Effector memory CD4-positive, alpha-beta T cell (primary cell): Measurements from ENCODE around the gene WDR11.

Experiments used
- DNase-seq, 3 donors: peaks; one replicate each; pipeline ENCODE4 v3.0.0-alpha.2; 2020
- H3K27ac ChIP-seq: 2 replicates; pipeline ENCODE4 v1.7.0; 2013; ENCODE audit warnings: mild to moderate bottlenecking, low read length, moderate library complexity; ENCODE audit not compliant: insufficient read depth, poor library complexity, severe bottlenecking
- H3K27me3 ChIP-seq: replicated peaks from 2 replicates; pipeline ENCODE4 v1.7.0; 2013; ENCODE audit warnings: mild to moderate bottlenecking, low read length; ENCODE audit not compliant: insufficient read depth, control insufficient read depth, poor library complexity, severe bottlenecking
- H3K36me3 ChIP-seq: 2 replicates; pipeline ENCODE4 v1.7.0; 2013; ENCODE audit warnings: mild to moderate bottlenecking, low read length, moderate library complexity; ENCODE audit not compliant: control insufficient read depth, insufficient read depth
- H3K4me1 ChIP-seq: 2 replicates; pipeline ENCODE4 v1.7.0; 2013; ENCODE audit warnings: low read length, mild to moderate bottlenecking; ENCODE audit not compliant: control insufficient read depth, insufficient read depth, poor library complexity, severe bottlenecking
- H3K4me3 ChIP-seq: 2 replicates; pipeline ENCODE4 v1.7.0; 2013; ENCODE audit warnings: low read length, low read depth, mild to moderate bottlenecking; ENCODE audit not compliant: insufficient read depth, poor library complexity, severe bottlenecking
- H3K9me3 ChIP-seq: 2 replicates; pipeline ENCODE4 v1.7.0; 2013; ENCODE audit warnings: mild to moderate bottlenecking, low read length, moderate library complexity; ENCODE audit not compliant: control insufficient read depth

WDR11 gene

GRCh38 chr10:120943542-120943941 is 92.4 kb downstream of the WDR11 start:
- Histone ChIP-seq H3K36me3 (no peaks in the 10 kb centered on the region), H3K27me3 (no peaks in the 10 kb centered on the region), H3K9me3 (no peaks in the 10 kb centered on the region), H3K4me3 (no peak overlapping the region), H3K4me1 (no peaks in the 10 kb centered on the region), H3K27ac (no peak overlapping the region)
- no peak for DNase-seq

GRCh38 chr10:120944586-120945125 is 93.5 kb downstream of the WDR11 start:
- H3K4me3 ChIP-seq, result no peak overlapping the region
- no peak overlapping the region for H3K27ac ChIP-seq
- H3K9me3 ChIP-seq, result no peaks in the 10 kb centered on the region
- no peaks in the 10 kb centered on the region for H3K36me3 ChIP-seq
- H3K27me3 ChIP-seq, result peaks cover 5% of the 10 kb centered on the region
- DNase-seq, result no peak
- H3K4me1 ChIP-seq, result peaks cover 1% of the 10 kb centered on the region

- H3K4me1 ChIP-seq, result peaks cover 4% of the 10 kb centered on the region
- H3K27ac ChIP-seq, result no peak overlapping the region
- no peaks in the 10 kb centered on the region for H3K9me3 ChIP-seq
- no peak for DNase-seq
- no peak overlapping the region for H3K4me3 ChIP-seq
- H3K27me3 ChIP-seq, result peaks cover 10% of the 10 kb centered on the region
- H3K36me3 ChIP-seq, result no peaks in the 10 kb centered on the region
These were observed 94.0 kb downstream of the WDR11 start for GRCh38 chr10:120945182-120945581.

- no peak overlapping the region for H3K27ac ChIP-seq
- H3K4me3 ChIP-seq, result no peak overlapping the region
- H3K9me3 ChIP-seq, result no peaks in the 10 kb centered on the region
- DNase-seq, result no peak
- H3K27me3 ChIP-seq, result peaks cover 13% of the 10 kb centered on the region
- H3K36me3 ChIP-seq, result no peaks in the 10 kb centered on the region
- H3K4me1 ChIP-seq, result peaks cover 4% of the 10 kb centered on the region
These were observed 94.7 kb downstream of the WDR11 start for GRCh38 chr10:120945801-120946302.

- Histone ChIP-seq H3K4me1 (peaks cover 4% of the 10 kb centered on the region), H3K4me3 (no peak overlapping the region), H3K27me3 (peaks cover 13% of the 10 kb centered on the region), H3K9me3 (no peaks in the 10 kb centered on the region), H3K36me3 (no peaks in the 10 kb centered on the region), H3K27ac (no peak overlapping the region)
- no peak for DNase-seq
These were observed 95.3 kb downstream of the WDR11 start for GRCh38 chr10:120946497-120946896.

GRCh38 chr10:120948889-120949608 is 97.9 kb downstream of the WDR11 start:
- Histone ChIP-seq H3K27ac (no peak overlapping the region), H3K4me1 (peaks cover 4% of the 10 kb centered on the region), H3K36me3 (no peaks in the 10 kb centered on the region), H3K9me3 (no peaks in the 10 kb centered on the region), H3K4me3 (peak overlapping the region; percentile 53), H3K27me3 (peaks cover 13% of the 10 kb centered on the region)
- peak in 2 of 3 donors; percentile 6 to 9 for DNase-seq

- H3K27ac ChIP-seq, result no peak overlapping the region
- H3K27me3 ChIP-seq, result peaks cover 13% of the 10 kb centered on the region
- H3K36me3 ChIP-seq, result no peaks in the 10 kb centered on the region
- H3K4me3 ChIP-seq, result peak overlapping the region; percentile 53
- DNase-seq, result no peak
- peaks cover 4% of the 10 kb centered on the region for H3K4me1 ChIP-seq
- H3K9me3 ChIP-seq, result no peaks in the 10 kb centered on the region
These were observed 98.5 kb downstream of the WDR11 start for GRCh38 chr10:120949609-120950031.

- Histone ChIP-seq H3K27me3 (peaks cover 13% of the 10 kb centered on the region), H3K36me3 (no peaks in the 10 kb centered on the region)
- no peak for DNase-seq
These were observed 98.9 kb downstream of the WDR11 start for GRCh38 chr10:120950051-120950561.

GRCh38 chr10:120951288-120951687 is 100.1 kb downstream of the WDR11 start:
- H3K36me3 ChIP-seq, result no peaks in the 10 kb centered on the region
- no peaks in the 10 kb centered on the region for H3K9me3 ChIP-seq
- H3K4me1 ChIP-seq, result peaks cover 4% of the 10 kb centered on the region
- DNase-seq, result no peak
- H3K27me3 ChIP-seq, result peaks cover 13% of the 10 kb centered on the region
- no peak overlapping the region for H3K4me3 ChIP-seq
- no peak overlapping the region for H3K27ac ChIP-seq

More at GRCh38 chr10:120950051-120950561, 98.9 kb downstream of the WDR11 start:
- Histone ChIP-seq H3K4me3 (no peak overlapping the region), H3K9me3 (no peaks in the 10 kb centered on the region), H3K27ac (no peak overlapping the region), H3K4me1 (peaks cover 4% of the 10 kb centered on the region)

- DNase-seq, result no peak
- peaks cover 13% of the 10 kb centered on the region for H3K27me3 ChIP-seq
- H3K9me3 ChIP-seq, result no peaks in the 10 kb centered on the region
- H3K4me1 ChIP-seq, result peaks cover 4% of the 10 kb centered on the region
- H3K36me3 ChIP-seq, result no peaks in the 10 kb centered on the region
- H3K27ac ChIP-seq, result no peak overlapping the region
- H3K4me3 ChIP-seq, result no peak overlapping the region
These were observed 102.7 kb downstream of the WDR11 start for GRCh38 chr10:120953897-120954296.
